Muscle of arm (tissue), 14 donors: Measurements from ENCODE around the gene ESRRG. TPM values are rescaled to one million over a fixed set of nuclear protein-coding genes. Genes with fewer than 3 reads are reported as not detected.

Experiments
- DNase-seq: peaks from one replicate; pipeline ENCODE4 v3.0.0-alpha.2; 2013
- long read RNA-seq, 11 donors: transcript quantifications; one replicate each; lab custom pipeline, GENCODE V29; 2026
- polyA plus RNA-seq, 12 donors: library from polyadenylated mRNA; unstranded; fragments of 120-200 nt; gene quantifications; one replicate each; pipeline ENCODE4 v1.2.1, GENCODE V29; 2013; ENCODE audit not compliant: insufficient read length in 12 of 12

Gene ESRRG
- polyA plus RNA-seq: 10 to 100 TPM in 10 of 12 donors, 1 to 10 TPM in 1, not detected in 1; 5.9 to 32.7 (median 21.4) TPM
- long read RNA-seq, donor 1: 0 reads
- long read RNA-seq, donor 2, full-length matches to known transcripts: 1 of 1 reads
- long read RNA-seq, donor 2, partial matches to known transcripts: 0 of 1 reads
- long read RNA-seq, donor 2, other reads (novel, unspliced or antisense): 0 of 1 reads
- long read RNA-seq, donor 3: 0 reads
- long read RNA-seq, donor 4, partial matches to known transcripts: 0 of 1 reads
- long read RNA-seq, donor 4, other reads (novel, unspliced or antisense): 0 of 1 reads
- long read RNA-seq, donor 5: 0 reads
- long read RNA-seq, donor 6: 0 reads
- long read RNA-seq, donor 7: 0 reads
- long read RNA-seq, donor 8, full-length matches to known transcripts: 3 of 3 reads
- long read RNA-seq, donor 8, partial matches to known transcripts: 0 of 3 reads
- long read RNA-seq, donor 8, other reads (novel, unspliced or antisense): 0 of 3 reads
- long read RNA-seq, donor 9, partial matches to known transcripts: 0 of 1 reads
- long read RNA-seq, donor 9, other reads (novel, unspliced or antisense): 0 of 1 reads
- long read RNA-seq, donor 10, full-length matches to known transcripts: 2 of 2 reads
- long read RNA-seq, donor 10, partial matches to known transcripts: 0 of 2 reads
- long read RNA-seq, donor 10, other reads (novel, unspliced or antisense): 0 of 2 reads
- long read RNA-seq, donor 11, full-length matches to known transcripts: 3 of 3 reads
- long read RNA-seq, donor 11, partial matches to known transcripts: 0 of 3 reads
- long read RNA-seq, donor 11, other reads (novel, unspliced or antisense): 0 of 3 reads

- peak; percentile 31 for DNase-seq
These were observed at the start of gene ESRRG for GRCh38 chr1:216723274-216723780. ESRRG (minus strand) TSS chr1:216723429; CDS start chr1:216723299, 130 bp downstream.

DNA sequence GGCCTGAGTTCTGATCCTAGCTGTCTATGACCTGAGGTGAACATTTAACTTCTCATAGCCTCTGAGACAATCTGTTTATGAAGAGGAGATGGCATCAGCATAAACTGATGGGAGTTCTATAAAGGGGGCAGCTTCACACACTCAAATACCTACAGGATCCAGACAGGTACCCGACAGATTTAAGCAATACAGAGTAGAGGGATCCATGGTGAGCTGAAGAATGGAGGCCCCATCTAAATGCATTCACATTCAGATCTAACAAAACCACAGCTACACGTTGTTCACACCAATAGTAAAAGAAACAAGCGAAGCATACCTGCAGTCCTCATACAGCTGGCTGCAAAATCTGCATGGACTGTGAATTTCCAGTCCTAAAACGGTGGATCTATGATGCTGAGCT, 48.7 kb upstream of the ESRRG start:
- no peak for DNase-seq

DNA sequence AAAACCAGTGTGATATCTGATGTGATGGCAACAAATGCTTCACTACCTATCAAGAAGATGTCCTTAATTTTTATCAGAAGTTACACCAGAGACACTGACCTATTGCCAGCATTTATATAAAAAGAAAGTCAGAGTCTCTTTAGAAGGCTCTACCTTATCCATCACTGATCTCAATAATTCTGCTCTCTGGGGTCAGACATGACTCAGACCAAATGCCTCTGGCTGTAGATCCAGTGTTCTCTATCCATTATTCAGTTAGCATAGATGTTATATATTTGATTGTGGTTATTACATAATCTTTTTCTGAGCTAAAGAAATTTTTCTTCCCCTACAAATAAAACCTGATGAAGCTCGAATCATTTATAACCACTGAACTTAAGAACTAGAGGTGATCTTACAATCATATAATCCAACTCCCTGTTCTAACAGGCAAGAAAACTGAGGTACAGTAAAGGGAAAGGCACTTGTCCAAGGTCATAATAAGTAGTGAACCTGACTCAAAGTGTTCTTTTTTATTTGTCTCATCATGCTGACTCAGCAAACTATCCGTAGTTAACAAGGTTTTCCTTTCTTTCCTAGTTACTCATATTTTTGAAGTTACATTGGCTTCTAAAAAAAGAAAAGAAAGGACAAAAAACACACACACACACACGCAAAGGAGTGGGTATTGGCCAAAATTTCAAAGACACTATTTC, 43.6 kb upstream of the ESRRG start:
- DNase-seq: no peak

- no peak for DNase-seq
These were observed 42.4 kb upstream of the ESRRG start for GRCh38 chr1:216765346-216766300.

DNA sequence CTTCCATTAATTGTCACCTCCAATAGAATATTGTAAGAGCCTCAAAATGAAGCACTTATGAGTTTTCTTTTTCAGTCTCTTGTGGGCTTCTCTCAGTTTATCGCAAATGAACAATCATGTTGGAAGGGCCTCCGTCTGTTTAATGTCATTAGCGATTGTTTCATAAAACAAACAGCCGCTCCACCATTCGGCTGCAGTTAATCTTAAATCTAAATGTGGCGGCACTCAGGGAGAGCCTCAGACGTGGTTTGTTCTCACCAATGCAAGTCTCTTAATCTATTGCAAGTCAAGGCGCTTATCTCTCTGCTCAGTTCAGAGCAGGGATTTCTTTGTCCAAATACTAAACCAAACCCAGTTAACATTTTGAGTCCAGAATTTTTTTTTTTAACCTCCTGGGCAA, 34.9 kb upstream of the ESRRG start:
- no peak for DNase-seq

- no peak for DNase-seq
These were observed 33.9 kb upstream of the ESRRG start for GRCh38 chr1:216757110-216757509.

DNA sequence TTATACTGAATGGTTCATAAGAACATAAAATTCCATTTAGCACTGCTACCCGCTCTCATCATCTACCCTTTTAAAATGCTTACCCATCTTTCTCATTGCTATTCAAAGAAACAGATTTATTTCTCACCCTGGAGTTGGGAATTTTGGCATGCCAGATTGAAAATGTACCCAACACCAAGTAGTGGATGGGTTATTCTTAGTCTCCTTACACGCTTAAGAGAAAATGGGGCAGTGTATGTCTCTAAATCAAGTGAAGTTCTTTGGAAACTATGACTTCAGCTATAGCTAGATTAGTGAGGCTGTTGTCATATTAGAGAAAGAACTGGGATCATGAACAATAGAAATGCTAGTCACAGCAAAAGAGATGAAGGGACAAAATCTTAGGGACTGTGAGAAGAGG, 27.7 kb upstream of the ESRRG start:
- no peak for DNase-seq

DNA sequence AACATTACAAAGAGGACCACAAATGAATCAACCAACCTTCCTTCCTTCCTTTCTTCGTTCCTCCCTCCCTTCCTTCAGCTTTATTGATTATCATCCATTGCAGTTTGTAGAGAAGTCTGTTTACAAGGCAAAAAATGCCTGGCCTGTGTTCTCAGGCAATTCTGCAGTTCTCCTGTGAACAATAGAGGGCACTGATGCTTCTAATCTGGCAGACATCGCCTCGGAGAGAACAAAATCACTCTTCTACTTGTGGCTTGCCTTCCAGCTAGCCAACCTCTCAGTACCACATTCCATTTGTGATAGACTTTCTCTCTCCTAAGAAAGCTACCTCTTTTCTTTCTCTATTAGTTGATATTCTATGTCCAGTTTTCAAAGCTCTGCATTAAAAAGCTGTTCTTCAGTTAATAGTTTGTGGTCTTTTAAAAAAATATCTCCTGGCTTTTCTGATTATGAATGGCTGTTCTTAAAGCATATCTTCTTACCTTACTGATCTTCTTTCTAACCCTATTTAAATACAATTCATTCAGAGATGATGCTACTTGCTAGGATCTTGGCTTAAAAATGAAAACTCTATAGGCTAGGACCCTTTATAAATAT, 26.9 kb upstream of the ESRRG start:
- DNase-seq: peak; percentile 52

GRCh38 chr1:216749232-216749631, 26.0 kb upstream of the ESRRG start:
- no peak for DNase-seq

DNA sequence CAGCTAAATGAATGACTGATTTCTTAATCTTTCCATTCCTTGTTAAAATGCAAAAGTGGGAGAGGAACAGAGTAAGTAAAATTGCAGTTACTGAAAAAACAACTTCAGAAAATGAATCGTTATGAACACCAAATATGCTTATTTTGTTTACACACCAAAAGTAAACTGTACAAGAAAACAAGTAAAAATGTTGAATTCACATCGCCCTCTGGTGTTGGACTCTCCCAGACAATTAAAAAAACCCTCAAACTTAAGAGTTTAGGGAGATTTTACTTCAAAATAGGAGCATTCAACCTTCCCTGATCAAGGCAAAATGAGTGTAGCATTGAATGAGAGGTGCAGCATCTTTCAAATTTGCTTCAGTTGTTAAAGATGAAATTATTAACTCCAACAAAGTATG, 19.4 kb upstream of the ESRRG start:
- DNase-seq: no peak

DNA sequence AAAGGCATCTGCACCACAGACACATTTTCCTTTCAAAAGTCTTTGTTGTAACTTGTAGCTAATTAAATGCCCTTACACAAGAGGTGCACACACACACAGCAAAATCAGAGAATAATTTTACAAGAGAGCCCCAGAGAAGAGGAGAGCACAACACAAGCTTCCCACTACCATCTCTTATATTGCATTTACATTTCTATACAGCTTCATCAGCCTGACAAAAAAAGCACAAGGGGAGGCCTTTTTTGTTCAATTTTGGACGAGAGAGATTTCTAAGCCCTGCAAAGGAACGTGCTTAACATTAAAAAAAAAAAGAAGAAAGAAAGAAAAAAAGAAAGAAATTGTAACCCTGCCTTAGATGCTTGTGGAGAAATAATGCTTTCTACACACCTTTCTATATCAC, 17.1 kb upstream of the ESRRG start:
- DNase-seq: no peak

GRCh38 chr1:216739793-216740192, 16.6 kb upstream of the ESRRG start:
- no peak for DNase-seq

DNA sequence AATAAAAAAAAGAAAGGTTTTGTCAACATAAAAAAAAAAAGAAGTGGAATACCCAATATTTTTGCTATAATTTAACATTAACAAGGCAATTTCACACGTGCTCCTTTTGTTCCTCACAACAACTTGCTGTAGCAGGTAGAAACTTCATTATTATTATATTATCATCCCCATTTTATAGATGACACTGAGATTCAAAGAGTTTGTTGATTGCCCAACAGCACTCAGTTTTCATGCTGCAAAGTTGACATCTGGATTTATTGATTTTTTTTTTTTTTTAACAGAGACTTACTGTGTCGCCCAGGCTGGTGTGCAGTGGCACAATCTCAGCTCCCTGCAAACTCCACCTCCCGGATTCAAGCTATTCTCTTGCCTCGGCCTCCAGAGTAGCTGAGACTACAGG, 8.9 kb upstream of the ESRRG start:
- DNase-seq: no peak

- DNase-seq: no peak
These were observed 8.3 kb upstream of the ESRRG start for GRCh38 chr1:216731562-216731961.

- DNase-seq: no peak
These were observed 3.2 kb upstream of the ESRRG start for GRCh38 chr1:216726435-216726834.

DNA sequence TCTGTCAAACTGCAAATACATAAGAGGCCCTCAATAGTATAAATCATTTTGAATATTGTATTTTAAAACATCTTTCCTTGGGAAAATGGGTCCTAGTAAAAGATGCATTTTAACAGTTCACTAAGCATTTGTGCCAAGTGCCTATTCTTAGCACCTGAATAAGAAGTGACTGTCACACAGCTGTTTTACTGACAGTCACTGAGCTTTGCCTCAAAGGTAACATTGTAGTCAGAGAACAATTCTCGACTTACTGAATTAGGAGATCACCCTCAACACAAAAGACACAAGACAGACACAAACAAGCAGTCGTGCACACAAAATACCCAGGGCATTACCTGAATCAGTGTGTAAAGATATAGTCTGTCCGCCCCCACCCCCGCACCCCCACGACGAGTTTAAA, 408 bp downstream of the ESRRG start:
- DNase-seq: no peak

GRCh38 chr1:216721863-216722262, 1.4 kb downstream of the ESRRG start:
- no peak for DNase-seq

DNA sequence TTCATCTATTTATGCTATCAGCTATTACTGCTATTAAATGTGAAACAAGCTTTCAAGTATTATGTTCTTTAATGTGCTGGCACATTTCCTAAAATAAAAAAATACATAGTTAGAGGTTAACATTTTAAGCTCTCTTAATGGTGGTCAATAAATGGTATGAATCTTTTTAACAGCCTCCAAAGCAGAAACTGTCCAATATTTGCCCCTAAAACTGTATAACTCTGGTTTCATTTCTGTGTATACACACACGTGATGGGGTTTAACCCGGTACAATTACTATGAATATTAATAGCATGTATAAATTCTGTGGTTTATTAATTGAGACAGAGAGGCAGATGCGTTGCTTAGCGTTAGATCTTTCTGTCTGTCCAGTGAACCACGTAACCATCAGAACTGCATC, 2.2 kb downstream of the ESRRG start:
- DNase-seq: no peak

- no peak for DNase-seq
These were observed 11.5 kb downstream of the ESRRG start for GRCh38 chr1:216711712-216712111.

DNA sequence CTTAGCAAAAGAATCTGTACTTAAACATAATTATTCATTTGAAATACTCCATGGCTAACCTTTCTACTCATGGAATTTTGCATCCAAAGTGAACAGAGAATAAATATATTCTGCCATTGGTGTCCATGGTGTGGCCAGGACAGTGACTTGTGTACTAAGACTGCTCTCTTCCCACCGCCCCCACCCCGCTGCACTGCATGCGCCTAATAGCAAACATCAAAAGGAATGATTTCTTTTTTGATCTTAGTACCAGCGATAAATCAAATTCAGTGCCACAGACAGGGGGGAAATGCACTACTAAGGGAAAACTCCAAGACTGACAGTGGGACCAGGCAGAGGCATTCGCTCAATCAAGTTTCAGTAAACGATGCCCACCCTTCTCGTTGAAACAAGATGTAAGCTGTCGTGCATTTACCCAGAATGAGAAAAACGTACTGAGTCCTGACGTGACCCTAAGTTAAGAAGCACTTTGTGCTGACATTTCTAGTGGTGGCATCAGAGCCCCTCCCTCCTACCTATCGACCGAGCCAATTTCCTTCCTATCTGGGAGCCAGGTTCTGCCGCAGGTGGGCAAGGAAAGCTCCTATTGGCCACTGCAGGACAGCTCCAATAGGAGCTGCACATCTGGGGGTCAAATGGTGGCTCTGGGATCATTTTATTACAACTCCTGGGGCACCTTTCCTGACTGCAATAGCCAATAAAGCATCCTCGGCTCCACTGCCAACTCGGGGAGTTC, 12.5 kb downstream of the ESRRG start:
- DNase-seq: no peak
